ENCODE results near the gene ABHD17C.

ABHD17C gene

DNA sequence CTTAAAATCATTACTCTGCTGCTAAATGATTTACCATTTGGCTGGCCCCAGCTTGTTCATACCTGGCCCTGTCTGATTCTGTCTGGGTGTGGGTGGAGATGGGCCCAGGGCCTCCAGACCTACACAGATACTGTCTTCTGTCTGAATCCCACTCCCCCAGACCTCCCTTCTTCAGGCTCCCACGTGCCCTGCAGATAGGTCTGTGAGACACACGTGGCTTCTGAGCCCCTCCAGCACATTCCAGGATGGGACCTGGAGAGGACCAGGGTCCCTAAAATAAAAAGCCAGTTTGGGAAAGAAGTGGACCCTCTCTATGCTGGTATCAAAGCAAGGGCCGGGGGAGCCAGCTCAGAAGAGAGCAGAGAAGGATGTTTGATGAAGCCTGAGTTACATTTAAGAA is 69.4 kb downstream of the ABHD17C start:
- no peak for DNase-seq (ENCODE audit: low spot score)

DNA sequence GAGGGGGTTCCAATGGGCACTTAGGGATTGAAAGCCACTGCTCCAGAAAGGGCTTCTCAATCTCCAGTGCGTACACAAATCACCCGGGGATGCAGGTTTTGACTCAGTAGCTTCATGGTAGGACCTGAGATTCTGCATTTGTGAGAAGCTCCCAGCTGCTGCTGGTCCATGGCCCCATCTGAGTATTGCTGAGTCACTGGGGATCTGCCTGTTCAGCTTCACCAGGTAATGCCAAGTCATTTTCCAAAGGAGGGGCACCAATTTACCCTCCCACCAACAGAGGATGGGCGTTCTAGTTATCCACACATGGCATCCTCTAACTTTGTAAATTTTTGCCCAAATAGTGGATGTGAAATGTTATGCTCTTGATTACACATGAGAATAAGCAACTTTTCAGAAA is 71.2 kb downstream of the ABHD17C start:
- no peak for DNase-seq (ENCODE audit: low spot score)

DNA sequence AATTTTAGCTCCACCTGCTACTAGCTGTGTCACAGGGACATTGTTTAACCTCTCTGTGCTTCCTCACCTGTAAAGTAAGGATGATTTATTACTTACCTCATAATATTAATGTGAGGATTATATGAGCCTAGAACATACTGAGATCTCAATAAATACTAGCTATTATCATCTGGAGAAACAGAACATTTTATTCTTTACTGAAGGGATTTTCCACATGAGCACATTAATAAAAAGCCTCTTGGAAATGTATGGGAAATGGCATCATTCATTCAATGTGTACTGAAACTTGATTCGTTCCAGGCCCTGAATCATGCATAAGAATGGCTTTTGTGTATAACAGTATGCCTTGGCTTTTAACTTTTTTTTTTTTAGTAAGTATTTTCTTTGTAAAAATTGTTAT is 73.0 kb downstream of the ABHD17C start:
- DNase-seq (ENCODE audit: low spot score) = no peak

DNA sequence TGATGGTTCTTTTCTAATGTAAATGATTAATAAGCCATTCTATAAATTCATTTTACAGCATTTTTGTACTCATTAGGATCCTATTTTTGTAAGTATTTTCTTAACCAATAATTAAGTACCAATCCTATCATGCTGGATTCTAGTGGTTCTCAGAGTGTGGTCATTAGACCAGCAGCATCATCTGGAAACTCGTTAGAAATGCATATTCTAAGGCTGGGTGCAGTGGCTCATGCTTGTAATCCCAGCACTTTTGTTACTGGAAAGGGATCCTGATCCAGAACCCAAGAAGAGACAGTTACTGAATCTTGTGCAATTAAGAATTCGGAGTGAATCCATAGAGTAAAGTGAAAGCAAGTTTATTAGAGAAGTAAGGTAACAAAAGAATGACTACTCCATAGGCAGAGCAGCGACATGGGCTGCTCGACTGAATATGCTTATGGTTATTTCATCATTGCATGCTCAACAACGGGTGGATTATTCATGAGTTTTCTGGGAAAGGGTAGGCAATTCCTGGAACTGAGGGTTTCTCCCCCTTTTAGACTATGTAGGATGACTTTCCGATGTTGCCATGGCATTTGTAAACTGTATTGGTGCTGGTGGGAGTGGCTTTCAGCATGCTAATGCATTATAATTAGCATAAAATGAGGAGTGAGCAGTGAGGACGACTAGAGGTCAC is 74.2 kb downstream of the ABHD17C start:
- no peak for DNase-seq (ENCODE audit: low spot score)

DNA sequence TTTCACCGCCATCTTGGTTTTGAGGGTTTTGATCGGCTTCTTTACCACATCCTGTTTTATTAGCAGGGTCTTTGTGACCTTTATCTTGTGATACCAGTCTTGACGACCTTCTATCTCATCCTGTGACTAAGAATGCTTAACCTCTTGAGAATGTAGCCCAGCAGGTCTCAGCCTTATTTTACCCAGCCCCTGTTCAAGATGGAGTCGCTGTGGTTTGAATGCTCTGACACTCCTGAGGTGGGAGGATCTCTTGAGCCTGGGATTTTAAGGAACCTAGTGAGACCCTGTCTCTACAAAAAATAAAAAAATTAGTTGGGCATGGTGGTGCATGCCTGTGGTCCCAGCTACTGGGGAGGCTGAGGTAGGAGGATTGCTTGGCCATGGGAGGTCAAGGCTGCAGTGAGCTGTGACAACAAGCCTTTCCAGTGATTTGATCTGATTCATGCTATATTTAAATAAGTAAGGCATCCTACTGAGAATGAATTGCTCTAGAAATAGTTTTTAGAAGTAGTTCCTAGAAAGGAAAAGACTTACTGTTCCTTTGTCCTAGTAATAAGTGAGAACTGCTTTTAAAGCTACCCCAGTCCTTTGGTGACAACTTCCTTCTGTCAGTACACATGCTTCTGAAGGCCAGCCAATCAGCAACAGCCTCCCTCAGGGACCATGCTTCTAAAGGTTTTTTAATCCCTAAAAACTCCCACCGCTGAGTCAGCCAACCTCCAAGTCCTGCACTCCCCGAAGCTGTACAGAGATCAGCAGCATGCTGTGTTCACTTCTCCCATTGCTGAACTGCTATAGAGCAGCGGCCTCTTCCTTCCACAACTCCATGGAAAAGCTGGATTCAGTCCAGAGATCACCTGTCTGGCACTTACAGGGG is 75.0 kb downstream of the ABHD17C start:
- DNase-seq (ENCODE audit: low spot score) = no peak

DNA sequence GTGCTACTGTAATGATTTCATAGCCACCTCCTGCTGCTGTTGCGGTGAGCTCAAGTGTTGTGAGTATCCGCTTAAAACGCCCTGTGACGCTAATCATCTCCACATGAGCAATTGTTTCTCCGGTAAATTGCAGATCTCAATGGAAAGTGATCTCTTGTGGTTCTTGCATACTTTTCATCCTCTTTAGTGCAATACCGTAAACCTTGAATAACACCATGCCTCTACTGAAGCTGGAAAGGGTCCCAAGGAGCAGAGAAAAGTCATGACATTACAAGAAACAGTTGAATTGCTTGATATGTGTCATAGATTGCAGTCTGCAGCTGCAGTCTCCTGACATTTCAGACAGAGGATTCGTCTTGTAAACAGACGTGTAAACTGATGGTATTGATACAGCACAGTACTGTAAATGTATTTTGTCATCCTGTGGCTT is 78.0 kb downstream of the ABHD17C start:
- no peak for DNase-seq (ENCODE audit: low spot score)

DNA sequence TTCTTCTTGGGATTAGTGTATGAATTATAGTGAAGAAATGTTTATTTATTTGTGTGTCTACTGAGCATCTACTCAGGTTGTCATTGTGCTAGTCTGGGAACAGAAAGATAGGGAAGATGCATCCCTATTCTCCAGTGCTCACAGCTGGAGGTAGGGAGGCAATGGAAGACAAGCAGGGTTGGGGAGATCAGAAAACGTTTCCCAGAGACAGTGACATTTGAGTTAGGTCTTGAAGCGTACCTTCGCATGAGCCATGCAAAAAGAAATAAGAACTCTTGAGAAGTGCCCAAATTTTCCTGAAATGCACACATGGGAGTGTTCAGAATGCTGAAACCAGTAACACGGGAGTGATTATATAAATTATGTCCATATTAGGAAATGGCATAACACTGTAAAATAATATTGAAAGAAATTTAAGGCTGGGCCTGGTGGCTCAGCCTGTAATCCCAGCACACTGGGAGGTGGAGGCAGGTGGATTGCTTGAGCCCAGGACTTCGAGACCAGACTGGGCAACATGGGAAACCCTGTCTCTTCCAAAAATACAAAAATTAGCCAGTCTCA is 78.8 kb downstream of the ABHD17C start:
- no peak for DNase-seq (ENCODE audit: low spot score)

DNA sequence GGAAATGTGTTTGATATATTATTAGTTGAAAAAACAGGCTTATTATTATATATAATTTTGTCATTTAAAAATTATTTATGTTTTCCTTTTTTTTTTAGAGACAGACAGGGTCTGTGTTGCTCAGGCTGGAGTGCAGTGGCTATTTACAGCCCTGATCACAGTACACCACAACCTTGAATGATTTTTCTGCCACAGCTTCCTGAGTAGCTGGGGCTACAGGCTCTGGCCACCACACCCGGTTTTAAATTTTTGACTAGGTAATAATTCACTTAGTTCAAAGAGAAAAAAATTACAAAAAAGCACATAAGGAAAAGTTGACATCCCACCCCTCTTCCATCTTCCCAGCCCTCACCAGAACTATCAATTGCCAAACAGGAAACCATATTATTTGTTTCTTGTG is 79.4 kb downstream of the ABHD17C start:
- DNase-seq (ENCODE audit: low spot score) = no peak

DNA sequence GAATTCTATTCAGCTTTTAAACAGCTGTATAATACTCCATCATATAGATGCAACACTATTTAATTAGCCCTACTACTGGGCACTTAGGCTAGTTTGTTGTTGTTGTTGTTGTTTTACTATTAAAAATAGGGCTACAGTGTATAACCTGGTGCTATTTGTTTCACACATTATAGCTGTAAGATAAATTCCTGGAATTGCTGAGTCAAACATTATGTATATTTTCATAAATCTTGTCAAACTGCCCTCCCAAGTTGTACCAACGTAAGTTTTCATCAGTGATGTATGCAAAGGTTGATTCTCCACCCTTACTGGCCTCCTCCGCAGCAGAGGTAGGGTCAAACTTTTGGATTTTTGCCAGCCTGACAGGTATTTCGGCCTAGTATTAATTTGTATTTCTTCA is 80.2 kb downstream of the ABHD17C start:
- no peak for DNase-seq (ENCODE audit: low spot score)

DNA sequence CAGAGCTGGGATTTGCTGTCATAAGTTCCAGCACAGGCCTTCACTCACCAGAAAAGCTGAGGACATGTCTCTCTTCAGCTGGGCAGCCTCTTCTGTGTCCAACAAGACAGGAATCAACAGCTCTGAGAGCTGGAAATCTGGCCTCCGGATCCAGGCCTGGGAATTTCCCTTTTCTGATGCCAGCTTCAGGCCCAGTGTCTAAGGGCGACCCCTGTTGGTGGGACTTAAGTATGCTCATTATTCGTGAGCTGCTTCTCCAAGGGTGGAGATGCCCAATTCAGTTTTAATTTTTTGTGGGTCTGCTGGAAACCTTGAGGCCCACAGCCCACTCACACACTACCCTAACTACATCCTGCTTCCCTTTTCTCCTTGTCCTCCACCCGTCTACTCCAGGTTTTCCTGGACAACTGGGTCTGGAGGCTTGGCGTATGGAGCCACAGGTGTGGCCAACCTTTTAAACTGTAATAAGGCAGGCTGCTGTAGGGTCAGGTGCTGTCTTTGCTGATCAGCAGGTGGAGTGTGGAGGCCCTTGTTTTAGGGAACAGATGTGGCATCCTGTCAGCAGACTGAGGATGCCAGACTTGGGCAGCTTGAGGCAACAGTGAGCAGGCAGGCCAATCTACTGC is 81.4 kb downstream of the ABHD17C start:
- DNase-seq (ENCODE audit: low spot score) = peak; percentile 79

DNA sequence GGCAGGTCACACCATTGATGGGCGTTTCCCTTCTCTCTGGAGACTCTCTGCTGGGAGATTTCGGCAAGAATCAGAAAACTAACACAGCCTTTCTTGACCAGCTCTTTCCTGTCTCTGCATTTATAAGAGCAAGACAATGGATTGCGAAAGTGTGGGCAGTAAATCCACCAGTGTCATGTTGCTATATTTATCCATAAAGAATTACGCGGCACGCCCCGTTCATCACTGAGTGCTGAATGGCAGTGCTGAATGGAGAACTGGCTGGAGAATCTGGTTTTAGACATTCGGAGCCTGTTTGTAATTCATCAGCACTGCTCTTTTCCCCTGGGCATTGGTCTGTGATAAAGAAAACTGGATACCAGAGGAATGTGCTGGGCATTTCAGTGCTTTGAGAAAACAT is 82.0 kb downstream of the ABHD17C start:
- no peak for DNase-seq (ENCODE audit: low spot score)

DNA sequence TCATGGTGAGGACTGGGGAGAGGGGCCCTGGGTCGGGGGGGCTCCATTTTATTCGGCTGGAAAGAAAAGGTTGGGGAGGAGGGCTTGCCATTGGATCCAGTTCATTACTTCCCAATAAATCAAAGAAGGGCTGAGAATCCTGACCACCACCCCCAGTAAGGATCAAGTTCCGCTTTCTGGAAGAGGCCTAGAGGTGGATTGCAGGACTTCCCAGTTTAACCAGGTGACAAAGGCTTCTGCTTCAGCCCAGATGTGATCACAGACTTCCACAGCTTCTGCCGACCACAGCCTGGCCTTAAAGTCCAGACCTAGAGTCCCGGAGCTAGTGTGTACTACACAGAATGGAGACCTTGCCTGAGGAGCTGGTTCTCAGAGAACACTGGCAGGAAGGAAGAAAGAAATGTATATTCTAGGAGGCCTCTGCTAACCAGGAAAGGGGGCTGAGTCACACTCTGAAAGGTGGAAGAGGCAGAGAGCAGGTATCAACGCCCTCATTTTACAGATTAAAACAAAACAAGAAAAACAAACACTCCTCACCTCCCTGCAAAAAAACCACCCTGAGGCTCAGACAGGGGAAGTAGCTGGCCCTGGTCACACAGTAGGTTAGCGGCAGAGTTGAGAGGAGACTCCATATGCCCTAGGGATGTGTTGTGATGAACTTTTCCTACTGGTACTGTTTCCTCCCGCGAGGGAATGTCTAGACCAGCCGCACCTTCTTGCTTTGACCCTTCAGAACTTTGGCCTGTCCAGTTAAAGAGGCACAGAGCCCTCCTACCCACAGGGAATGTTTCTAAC is 82.9 kb downstream of the ABHD17C start:
- DNase-seq (ENCODE audit: low spot score) = no peak

DNA sequence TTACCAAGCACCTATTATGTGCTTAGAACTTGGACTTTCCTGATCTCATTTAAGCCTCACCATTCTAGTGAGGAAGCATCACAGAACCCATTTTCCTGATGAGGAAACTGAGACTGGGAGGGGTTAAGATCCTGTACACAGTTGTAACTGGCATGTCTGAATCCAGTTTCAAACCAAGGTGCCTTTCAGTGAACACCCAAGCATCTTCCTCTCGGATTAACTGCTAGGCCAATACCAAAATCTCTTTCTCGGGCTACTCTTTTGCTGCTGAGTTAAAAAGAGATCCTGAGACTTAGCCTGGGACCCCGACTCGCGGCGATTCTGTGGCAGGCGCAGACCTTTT is 83.5 kb downstream of the ABHD17C start:
- no peak for DNase-seq (ENCODE audit: low spot score)

DNA sequence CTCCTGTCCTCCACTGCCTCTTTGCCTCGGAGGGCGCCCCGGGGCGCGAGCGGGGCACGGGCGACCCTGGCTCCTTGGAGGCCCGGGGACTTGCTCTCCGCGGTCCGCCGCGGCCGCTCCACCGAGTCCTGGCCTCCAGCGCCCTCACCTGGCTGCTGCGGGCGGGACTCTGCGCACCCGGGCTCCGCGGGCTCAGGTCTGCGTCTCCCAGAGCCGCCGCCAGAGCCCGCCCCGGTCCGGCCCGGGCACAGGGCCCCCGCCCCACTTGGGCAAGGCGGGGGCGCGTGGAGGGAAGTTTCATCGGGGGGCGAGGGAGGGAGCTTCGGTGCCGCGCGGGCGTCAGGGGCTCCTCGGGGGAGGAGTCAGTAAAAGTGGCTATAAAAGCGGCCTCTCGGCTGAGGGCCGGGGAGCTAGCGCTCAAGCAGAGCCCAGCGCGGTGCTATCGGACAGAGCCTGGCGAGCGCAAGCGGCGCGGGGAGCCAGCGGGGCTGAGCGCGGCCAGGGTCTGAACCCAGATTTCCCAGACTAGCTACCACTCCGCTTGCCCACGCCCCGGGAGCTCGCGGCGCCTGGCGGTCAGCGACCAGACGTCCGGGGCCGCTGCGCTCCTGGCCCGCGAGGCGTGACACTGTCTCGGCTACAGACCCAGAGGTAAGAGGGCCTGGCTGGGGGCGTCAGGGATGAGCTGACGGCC is 84.0 kb downstream of the ABHD17C start, which contains the start of gene CEMIP:
Gene CEMIP (plus strand): TSS at position 407 of the 694 bp plus-strand sequence. CDS start 94,510 bp downstream, outside the sequence.
- DNase-seq (ENCODE audit: low spot score) = peak; percentile 83

DNA sequence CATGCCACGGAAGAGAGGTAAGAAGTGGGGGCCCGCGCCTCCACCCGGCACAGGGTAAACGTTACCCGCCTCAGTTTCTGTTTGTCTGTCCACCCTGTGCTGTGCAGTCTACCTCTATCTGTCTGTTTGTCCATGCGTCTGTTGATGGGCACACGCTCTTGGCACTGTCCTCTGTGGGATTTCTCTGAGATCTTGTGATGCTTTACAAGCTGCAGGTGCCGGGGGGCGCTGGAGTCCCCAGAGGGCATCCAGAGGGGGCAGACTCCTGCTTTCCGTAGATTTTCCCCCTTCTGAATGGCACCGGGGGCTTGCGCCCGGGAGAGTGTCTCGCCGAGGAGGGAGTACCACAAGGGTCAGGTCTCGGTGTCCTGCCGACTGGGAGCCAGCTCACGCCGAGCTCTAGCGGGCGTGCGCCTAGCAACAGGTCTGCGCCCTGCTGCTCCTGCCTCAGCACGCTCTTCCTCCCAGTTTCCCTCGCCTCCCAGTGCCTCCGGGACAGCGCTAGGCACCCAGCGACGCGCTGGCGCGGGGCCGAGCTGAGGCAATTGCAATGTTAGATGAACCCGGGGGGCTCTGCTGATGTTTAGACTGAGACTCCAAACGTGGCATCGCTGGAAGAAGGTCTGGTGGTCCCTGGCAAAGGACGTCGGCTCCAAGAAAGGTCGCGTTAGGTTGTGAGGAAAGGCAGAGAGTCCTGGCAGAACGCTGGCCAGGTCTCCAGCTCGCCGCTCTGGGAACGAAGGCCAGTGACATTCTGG is 84.7 kb downstream of the ABHD17C start:
- DNase-seq (ENCODE audit: low spot score) = no peak

DNA sequence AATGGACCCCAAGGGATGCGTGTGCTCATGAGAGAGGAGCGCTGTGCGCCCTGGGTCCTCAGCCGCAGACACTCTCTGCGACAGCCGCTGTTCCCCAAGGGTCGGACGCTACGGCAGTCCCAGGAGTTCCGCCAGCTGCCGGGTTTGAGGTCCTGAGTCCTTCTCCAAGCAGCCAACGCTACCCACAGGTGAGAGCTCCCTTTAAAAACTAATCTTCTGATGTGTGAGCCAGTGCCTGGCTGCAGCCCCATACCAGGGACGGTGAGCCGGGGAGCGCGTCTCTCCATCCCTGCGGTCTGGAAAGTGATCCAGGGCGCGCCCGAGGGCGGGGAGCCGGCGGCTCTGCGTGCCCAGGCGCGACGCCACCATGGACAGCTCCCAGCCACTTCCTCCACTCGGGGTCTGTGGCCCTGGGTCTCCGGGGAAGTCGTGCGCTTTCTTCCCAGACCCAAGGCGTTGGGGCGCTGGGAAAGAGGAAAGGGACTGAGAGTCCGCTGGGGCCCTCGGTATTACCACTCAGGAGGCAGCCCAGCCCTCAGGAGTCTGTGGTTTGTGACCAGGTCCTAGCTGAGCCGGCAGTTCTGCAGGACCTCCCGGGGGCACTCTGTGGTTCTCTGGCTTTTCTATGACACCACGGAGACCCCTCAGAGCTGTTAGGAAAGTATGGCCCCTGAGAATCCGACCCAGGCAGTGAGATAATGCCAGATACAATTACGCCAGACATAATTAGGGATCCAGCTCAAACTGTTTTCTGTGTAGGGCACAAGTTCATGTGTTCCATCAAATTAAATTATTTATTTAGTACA is 85.5 kb downstream of the ABHD17C start:
- peak; percentile 84 for DNase-seq (ENCODE audit: low spot score)

DNA sequence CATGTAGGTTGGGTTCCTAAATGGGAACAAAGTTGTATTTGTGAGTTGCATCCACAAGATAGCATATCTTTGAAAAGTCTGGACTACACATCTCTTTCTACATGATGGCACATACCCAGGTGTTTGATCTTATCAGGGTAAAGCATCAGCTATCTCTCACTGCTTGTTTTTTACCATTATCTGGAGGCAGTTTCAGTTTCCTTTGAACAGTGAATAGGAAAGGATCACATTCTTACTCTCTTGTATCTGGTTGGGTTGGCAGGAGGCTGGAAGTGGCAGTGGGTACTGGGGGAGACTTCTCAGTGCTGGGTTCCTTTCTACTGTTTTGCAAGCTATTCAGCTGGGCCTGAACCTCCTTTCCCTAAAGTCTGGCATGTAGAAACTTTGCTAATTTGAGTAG is 88.2 kb downstream of the ABHD17C start:
- DNase-seq (ENCODE audit: low spot score) = no peak

DNA sequence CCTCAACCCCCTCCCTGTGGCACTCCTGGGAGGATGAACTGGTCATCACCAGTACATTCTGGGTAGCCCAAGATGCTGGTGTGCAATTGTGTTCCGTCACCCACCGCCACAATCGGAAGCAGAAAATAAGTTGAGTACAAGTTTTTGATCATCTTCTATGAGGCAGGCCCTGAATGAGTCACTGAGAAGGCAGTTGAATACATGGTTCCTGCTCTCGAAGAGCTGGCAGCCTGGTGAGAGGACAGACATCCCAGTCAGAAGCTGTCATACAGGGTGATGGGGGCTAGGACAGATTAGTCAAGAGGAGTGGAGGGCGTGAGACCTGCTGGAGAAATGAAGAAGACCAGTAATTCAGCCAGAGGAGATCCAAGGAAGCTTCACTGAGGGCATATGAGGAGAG is 90.2 kb downstream of the ABHD17C start:
- DNase-seq (ENCODE audit: low spot score) = no peak

DNA sequence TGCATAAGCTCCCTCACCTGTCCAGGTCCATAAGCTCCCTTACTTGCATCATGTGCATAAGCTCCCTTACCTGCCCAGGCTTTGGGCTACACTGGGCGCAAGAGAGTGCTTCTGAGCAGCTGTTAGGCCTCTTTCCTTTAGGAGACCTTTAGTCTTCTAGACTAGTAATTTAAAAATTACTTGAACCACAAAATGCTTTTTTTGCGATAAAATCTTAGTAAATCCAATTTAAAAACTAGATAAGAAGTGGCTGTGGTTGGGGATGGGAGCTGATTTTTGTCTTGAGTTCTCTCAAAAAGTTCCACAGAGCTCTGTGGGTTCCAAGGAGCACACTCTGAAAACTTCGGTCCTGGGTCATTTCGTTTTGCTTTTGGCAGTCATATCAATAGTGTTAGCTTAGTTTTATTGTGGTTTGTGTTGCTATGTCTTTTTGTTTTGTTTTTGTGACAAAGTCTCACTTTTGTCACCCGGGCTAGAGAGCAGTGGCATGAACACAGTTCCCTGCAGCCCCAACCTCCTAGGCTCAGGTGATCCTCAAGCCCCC is 90.8 kb downstream of the ABHD17C start:
- no peak for DNase-seq (ENCODE audit: low spot score)
